Vagina (tissue), 2 donors: ENCODE results near the gene CPLX1. TPM values are rescaled to one million over a fixed set of nuclear protein-coding genes. Genes with fewer than 3 reads are reported as not detected.
"Not testable (repeated sequence)": the region's sequence is repeated elsewhere in the genome, so short reads cannot be mapped to it uniquely, and the experiment has no call there.

ENCODE experiments used
- DNase-seq, 2 donors: peaks; one replicate each; pipeline ENCODE4 v3.0.0-alpha.2; 2017; ENCODE audit errors: extremely low spot score in 2 of 2
- H3K27ac ChIP-seq: fragments of 200-600 bp; sonication (generic); one replicate; pipeline ENCODE4 v1.5.1; 2019
- H3K27me3 ChIP-seq: fragments of 200-600 bp; sonication (generic); one replicate; pipeline ENCODE4 v1.5.1; 2019
- H3K36me3 ChIP-seq, 2 donors: fragments of 200-600 bp; sonication (generic); one replicate each; pipeline ENCODE4 v1.5.1; 2017 to 2019
- H3K4me1 ChIP-seq: fragments of 200-600 bp; sonication (generic); one replicate; pipeline ENCODE4 v1.5.1; 2019
- H3K4me3 ChIP-seq, 2 donors: fragments of 200-600 bp; sonication (generic); 1 replicate in 1 of 2; 2 replicates in 1 of 2; pipeline ENCODE4 v1.5.1; 2016 to 2019
- H3K9me3 ChIP-seq: fragments of 200-600 bp; sonication (generic); one replicate; pipeline ENCODE4 v1.5.1; 2019
- POLR2A ChIP-seq, 2 donors: fragments of 450-650 bp; IDR thresholded peaks; one replicate each; pipeline ENCODE4 v1.6.1; 2017; ENCODE audit warnings: antibody characterized with exemption in 2 of 2, mild to moderate bottlenecking in 2 of 2, moderate library complexity in 2 of 2
- POLR2AphosphoS5 ChIP-seq, 2 donors: sonication (generic); formaldehyde crosslinking; IDR thresholded peaks; one replicate each; pipeline ENCODE4 v1.9.0; 2017; ENCODE audit warnings: antibody characterized with exemption in 2 of 2, mild to moderate bottlenecking in 2 of 2, low read depth in 1 of 2; ENCODE audit not compliant: insufficient read depth in 1 of 2
- intact Hi-C: fragments of 100-400 bp; cut with DNase I; formaldehyde crosslinking; loops from one replicate; pipeline ENCODE4 v1.15.1; 2023
- total RNA-seq: library from RNA; depleted of rRNA; stranded (reverse); fragments of >200 nt; gene quantifications from one replicate; pipeline ENCODE4 v1.2.3, GENCODE V29; 2016
- TF ChIP-seq, protein P1 (sequence below), 3 experiments: fragments of 450-650 bp in 2 of 3; fragments of 200-600 bp in 1 of 3; sonication (generic) in 1 of 3; IDR thresholded peaks; one replicate each; pipeline ENCODE4 v1.5.1; 2017 to 2019; ENCODE audit warnings: antibody characterized with exemption in 3 of 3, mild to moderate bottlenecking in 2 of 3, moderate library complexity in 2 of 3

The CPLX1 gene
- total RNA-seq, 1 donor from 2014 or later: 0.98 TPM

DNA sequence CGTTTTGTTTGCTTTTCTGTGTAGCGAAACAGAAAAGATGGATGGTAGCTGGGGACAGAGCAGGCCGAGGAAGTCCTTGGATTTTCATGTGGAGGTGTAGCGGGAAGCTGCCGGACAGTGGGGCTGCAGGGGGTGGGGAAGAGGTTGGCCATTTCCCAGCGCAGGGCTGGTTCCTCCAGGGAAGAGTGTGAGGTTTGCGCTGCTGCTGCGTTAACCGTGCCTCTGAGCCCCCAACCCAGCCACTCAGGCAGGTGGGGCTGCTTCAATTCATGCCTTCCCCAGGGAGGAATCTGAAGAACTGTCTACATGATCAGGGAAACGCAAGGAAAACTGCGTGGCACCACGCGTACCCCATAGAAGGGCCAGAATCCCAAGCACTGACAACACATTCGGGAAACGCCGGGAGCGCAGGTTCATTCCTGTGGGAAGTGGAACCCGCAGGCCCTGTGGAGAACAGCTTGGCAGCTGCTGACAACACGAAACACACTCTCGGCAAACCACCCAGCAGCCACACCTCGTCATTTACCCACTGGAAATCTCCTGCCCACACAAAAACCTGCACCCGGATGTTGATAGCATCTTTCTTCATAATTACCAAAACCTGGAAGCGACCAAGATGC, 62.6 kb downstream of the CPLX1 start:
- Histone ChIP-seq H3K4me1 (peaks cover 7% of the 10 kb centered on the region), H3K4me3 (no peak overlapping the region), H3K9me3 (no peaks in the 10 kb centered on the region), H3K27me3 (no peaks in the 10 kb centered on the region), H3K36me3 (peaks cover 0 to 66% of the 10 kb centered on the region in 2 donors), H3K27ac (no peak overlapping the region)
- intact Hi-C loops: no loop called here
- TF ChIP-seq, protein P1, sequence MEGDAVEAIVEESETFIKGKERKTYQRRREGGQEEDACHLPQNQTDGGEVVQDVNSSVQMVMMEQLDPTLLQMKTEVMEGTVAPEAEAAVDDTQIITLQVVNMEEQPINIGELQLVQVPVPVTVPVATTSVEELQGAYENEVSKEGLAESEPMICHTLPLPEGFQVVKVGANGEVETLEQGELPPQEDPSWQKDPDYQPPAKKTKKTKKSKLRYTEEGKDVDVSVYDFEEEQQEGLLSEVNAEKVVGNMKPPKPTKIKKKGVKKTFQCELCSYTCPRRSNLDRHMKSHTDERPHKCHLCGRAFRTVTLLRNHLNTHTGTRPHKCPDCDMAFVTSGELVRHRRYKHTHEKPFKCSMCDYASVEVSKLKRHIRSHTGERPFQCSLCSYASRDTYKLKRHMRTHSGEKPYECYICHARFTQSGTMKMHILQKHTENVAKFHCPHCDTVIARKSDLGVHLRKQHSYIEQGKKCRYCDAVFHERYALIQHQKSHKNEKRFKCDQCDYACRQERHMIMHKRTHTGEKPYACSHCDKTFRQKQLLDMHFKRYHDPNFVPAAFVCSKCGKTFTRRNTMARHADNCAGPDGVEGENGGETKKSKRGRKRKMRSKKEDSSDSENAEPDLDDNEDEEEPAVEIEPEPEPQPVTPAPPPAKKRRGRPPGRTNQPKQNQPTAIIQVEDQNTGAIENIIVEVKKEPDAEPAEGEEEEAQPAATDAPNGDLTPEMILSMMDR (IDR thresholded peaks at IDR 0.05): no peak
- TF ChIP-seq POLR2A (IDR thresholded peaks at IDR 0.05): no peak
- no peak for TF ChIP-seq POLR2AphosphoS5 (IDR thresholded peaks at IDR 0.05; ENCODE audit: insufficient read depth in 1 of 2, low read depth in 1 of 2)
- no peak for DNase-seq

DNA sequence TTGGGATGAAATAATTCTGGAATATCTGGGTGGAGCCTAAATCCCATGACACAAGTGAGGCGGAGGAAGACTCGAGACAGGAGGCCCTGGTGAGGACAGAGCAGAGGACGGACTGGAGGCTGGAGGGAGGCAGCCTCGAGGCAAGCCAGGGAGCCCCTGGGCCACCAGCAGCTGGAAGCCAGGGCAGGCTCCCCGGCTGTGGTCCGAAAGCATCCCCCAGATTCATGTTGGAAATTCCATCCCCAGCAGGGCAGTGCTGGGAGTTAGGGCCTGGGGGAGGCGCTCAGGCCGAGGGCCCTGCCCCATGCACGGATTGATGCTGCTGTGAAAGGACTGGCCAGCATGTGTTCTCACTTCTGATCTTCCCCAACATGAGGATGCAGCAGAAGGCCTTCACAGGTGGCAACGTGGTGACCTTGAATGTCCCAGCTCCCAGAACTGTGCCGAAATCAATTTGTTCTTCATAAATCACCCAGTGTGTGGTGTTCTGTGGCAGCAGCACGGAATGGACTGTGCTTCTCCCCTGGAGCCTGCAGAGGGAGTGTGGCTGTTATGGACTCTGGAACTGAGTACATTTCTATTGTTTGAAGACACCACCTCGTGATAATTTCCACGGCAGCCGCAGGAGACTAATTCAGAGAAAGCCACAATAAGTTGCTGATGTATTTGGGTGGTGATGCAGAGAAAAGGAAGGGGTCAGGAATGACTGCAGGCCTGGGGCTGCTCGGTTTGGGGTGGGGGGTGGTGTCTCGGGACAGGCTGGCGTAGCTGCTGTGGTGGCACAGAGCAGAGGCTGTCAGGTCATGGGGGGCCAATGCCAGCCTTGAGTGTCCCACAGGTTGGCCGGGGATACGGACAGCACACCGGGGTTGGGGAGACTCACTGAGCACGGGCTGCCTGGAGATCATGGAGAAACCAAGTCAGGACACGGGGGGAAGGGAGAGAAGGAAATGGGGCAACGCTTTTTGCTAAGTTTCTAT, 63.4 kb downstream of the CPLX1 start:
- no peak overlapping the region for H3K27ac ChIP-seq
- peaks cover 7% of the 10 kb centered on the region for H3K4me1 ChIP-seq
- H3K36me3 ChIP-seq: peaks cover 0 to 60% of the 10 kb centered on the region in 2 donors
- H3K9me3 ChIP-seq: no peaks in the 10 kb centered on the region
- no peak for DNase-seq
- no peaks in the 10 kb centered on the region for H3K27me3 ChIP-seq
- TF ChIP-seq POLR2A (IDR thresholded peaks at IDR 0.05): no peak
- intact Hi-C loops: no loop called here
- H3K4me3 ChIP-seq: no peak overlapping the region

DNA sequence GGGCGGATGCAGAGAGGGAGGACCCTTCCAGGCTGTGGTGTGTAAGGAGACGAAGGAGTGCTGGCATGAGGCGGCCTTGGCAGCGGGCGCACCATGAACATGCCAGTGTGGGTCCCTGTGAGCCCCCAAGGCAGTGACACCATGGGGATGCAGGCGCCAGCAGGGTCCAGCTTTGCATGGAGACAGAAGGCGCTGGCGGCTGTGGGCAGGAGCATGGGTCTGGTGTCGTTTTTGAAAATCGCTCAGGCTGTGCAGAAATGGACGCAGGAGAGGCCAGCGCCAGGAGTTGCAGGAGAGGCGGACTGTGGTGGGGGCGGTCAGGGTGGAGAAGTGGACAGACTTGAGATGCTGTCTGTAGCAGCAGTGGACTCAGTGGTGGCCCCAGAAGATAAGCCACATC, 64.2 kb downstream of the CPLX1 start:
- Histone ChIP-seq H3K36me3 (peaks cover 0 to 53% of the 10 kb centered on the region in 2 donors), H3K4me1 (peaks cover 7% of the 10 kb centered on the region)
- intact Hi-C loops: no loop called here

DNA sequence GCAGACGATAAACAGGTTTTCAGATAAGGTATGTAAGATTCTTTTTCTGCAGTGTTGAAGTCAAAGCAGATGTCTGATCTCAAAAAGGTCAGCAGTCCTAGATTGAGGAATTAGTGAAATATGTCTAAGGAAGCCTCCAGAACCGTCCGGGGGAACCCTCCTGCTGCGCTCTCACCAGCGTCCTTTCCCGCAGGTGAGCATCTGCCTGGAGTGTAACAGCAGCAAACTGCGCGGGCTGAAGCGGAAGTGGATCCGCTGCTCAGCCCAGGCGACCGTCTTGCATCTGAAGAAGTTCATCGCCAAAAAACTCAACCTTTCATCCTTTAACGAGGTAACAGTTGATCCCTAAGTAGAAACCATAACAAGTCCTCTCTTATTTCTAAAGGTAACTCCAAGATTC, 64.8 kb downstream of the CPLX1 start:
- H3K27ac ChIP-seq: no peak overlapping the region
- DNase-seq: no peak
- no peak overlapping the region for H3K4me3 ChIP-seq
- no peak for TF ChIP-seq POLR2AphosphoS5 (IDR thresholded peaks at IDR 0.05; ENCODE audit: insufficient read depth in 1 of 2, low read depth in 1 of 2)
- TF ChIP-seq, protein P1 (IDR thresholded peaks at IDR 0.05): no peak
- no peaks in the 10 kb centered on the region for H3K27me3 ChIP-seq
- H3K4me1 ChIP-seq: peaks cover 7% of the 10 kb centered on the region
- intact Hi-C loops: no loop called here
- H3K36me3 ChIP-seq: peaks cover 0 to 55% of the 10 kb centered on the region in 2 donors
- no peaks in the 10 kb centered on the region for H3K9me3 ChIP-seq

More for the DNA sequence above, 64.2 kb downstream of the CPLX1 start:
- Histone ChIP-seq H3K27ac (no peak overlapping the region), H3K4me3 (no peak overlapping the region), H3K27me3 (no peaks in the 10 kb centered on the region), H3K9me3 (no peaks in the 10 kb centered on the region)
- TF ChIP-seq POLR2AphosphoS5 (IDR thresholded peaks at IDR 0.05; ENCODE audit: insufficient read depth in 1 of 2, low read depth in 1 of 2) (no peak), POLR2A (IDR thresholded peaks at IDR 0.05) (no peak)
- TF ChIP-seq, protein P1 (IDR thresholded peaks at IDR 0.05): no peak
- DNase-seq: no peak

DNA sequence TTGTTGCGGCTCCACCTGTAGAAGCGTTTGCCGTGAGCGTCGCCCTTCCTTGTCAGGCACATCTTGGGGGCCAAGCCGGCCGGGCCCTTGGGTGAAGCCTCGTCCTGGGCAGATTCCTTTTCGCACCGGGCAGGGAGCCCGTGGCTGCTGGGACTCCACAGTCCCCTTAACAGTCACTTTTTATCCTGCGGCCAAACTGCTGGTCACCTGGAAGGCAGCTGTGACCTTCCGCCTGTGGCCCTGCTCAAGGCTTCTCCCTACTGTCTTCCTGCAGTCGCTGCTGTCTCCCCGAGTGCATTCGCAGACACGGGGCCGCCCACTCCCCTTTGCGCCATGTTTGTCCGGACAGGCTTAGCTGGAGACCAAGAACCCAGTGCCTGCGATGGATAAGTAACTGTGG, 65.3 kb downstream of the CPLX1 start:
- Histone ChIP-seq H3K27ac (no peak overlapping the region), H3K4me1 (peaks cover 4% of the 10 kb centered on the region), H3K36me3 (peaks cover 0 to 50% of the 10 kb centered on the region in 2 donors), H3K27me3 (no peaks in the 10 kb centered on the region), H3K9me3 (no peaks in the 10 kb centered on the region), H3K4me3 (no peak overlapping the region)
- intact Hi-C loops: no loop called here
- TF ChIP-seq POLR2AphosphoS5 (IDR thresholded peaks at IDR 0.05; ENCODE audit: insufficient read depth in 1 of 2, low read depth in 1 of 2) (no peak), POLR2A (IDR thresholded peaks at IDR 0.05) (no peak)
- TF ChIP-seq, protein P1 (IDR thresholded peaks at IDR 0.05): no peak
- no peak for DNase-seq

DNA sequence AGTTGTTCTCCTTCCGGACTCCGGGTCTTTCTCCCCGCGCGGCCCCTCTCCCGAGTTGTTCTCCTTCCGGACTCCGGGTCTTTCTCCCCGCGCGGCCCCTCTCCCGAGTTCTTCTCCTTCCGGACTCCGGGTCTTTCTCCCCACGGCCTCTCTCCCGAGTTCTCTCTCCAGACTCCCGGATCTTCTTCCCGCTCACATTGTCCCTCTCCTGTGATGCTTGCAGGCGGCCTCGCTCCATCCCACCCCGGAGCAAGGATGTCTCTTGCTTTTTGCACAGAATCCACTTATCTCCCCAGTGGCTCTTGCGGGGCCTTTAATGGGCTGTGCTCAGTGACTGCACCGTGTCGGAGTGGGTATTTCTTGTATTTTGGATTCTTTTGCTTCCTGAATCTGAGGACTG, 66.1 kb downstream of the CPLX1 start:
- H3K27ac ChIP-seq, DNase-seq, H3K4me3 ChIP-seq, H3K27me3 ChIP-seq, intact Hi-C loops, H3K4me1 ChIP-seq, H3K9me3 ChIP-seq: not testable (repeated sequence)
- H3K36me3 ChIP-seq: peaks cover 0 to 45% of the 10 kb centered on the region in 2 donors
